Measurements from ENCODE around the gene ISM2. TPM values are rescaled to one million over a fixed set of nuclear protein-coding genes. Genes with fewer than 3 reads are reported as not detected.

ISM2 gene
- total RNA-seq, 1 donor from 2014 or later, result 0.39 TPM

GRCh38 chr14:77488558-77488957 lies 10.1 kb downstream of the ISM2 start:
- Mint-ChIP-seq H3K27me3 (ENCODE audit: low read depth, unreplicated experiment) (peaks cover 10% of the 10 kb centered on the region), H3K9me3 (ENCODE audit: unreplicated experiment) (peaks cover 2% of the 10 kb centered on the region), H3K27ac (ENCODE audit: unreplicated experiment) (no peak overlapping the region), H3K4me3 (ENCODE audit: unreplicated experiment) (no peak overlapping the region), H3K36me3 (ENCODE audit: low read depth, unreplicated experiment) (no peaks in the 10 kb centered on the region), H3K4me1 (ENCODE audit: low read depth, unreplicated experiment) (peaks cover 10% of the 10 kb centered on the region)
- no peak overlapping the region for H3K4me3 ChIP-seq (ENCODE audit: insufficient read depth, low read depth, low read length)
- TF ChIP-seq CTCF (IDR thresholded peaks at IDR 0.05; ENCODE audit: insufficient read depth, low read depth, low read length) (no peak), EZH2 (IDR thresholded peaks at IDR 0.05; ENCODE audit: insufficient read depth, low read length) (no peak)
- no peaks in the 10 kb centered on the region for H3K79me2 ChIP-seq (ENCODE audit: insufficient read depth, low read length)
- no peak overlapping the region for H3K4me2 ChIP-seq (ENCODE audit: low read length)
- H3K9me3 ChIP-seq (ENCODE audit: insufficient read depth, low read depth, low read length), result no peaks in the 10 kb centered on the region
- H3K9ac ChIP-seq (ENCODE audit: low read length), result no peak overlapping the region
- no peak overlapping the region for H3K27ac ChIP-seq (ENCODE audit: low read depth, low read length)
- peaks cover 5% of the 10 kb centered on the region for H3K4me1 ChIP-seq (ENCODE audit: insufficient read depth, low read length)
- no peaks in the 10 kb centered on the region for H4K20me1 ChIP-seq (ENCODE audit: insufficient read depth, low read length)
- no peaks in the 10 kb centered on the region for H3K27me3 ChIP-seq (ENCODE audit: insufficient read depth, low read length)
- no peaks in the 10 kb centered on the region for H3K36me3 ChIP-seq (ENCODE audit: insufficient read depth, low read length)
- no peak for FAIRE-seq
- H2AFZ ChIP-seq (ENCODE audit: low read depth, low read length), result no peak overlapping the region
- DNase-seq (ENCODE audit: low read depth), result no peak

GRCh38 chr14:77485901-77486678 lies 12.5 kb downstream of the ISM2 start:
- DNase-seq (ENCODE audit: low read depth) (peak; percentile 88), FAIRE-seq (peak; percentile 92)
- no peak overlapping the region for H3K4me2 ChIP-seq (ENCODE audit: low read length)
- peak overlapping the region; percentile 38 for H3K27ac ChIP-seq (ENCODE audit: low read depth, low read length)
- Mint-ChIP-seq H3K4me1 (ENCODE audit: low read depth, unreplicated experiment) (peaks cover 10% of the 10 kb centered on the region), H3K4me3 (ENCODE audit: unreplicated experiment) (peak overlapping the region; percentile 66), H3K27me3 (ENCODE audit: low read depth, unreplicated experiment) (peaks cover 10% of the 10 kb centered on the region), H3K27ac (ENCODE audit: unreplicated experiment) (peak overlapping the region; percentile 94), H3K36me3 (ENCODE audit: low read depth, unreplicated experiment) (no peaks in the 10 kb centered on the region), H3K9me3 (ENCODE audit: unreplicated experiment) (peaks cover 2% of the 10 kb centered on the region)
- no peak overlapping the region for H3K4me3 ChIP-seq (ENCODE audit: insufficient read depth, low read depth, low read length)
- H3K27me3 ChIP-seq (ENCODE audit: insufficient read depth, low read length), result no peaks in the 10 kb centered on the region
- no peaks in the 10 kb centered on the region for H3K79me2 ChIP-seq (ENCODE audit: insufficient read depth, low read length)
- no peaks in the 10 kb centered on the region for H3K9me3 ChIP-seq (ENCODE audit: insufficient read depth, low read depth, low read length)
- H3K9ac ChIP-seq (ENCODE audit: low read length), result peak overlapping the region; percentile 3
- no peaks in the 10 kb centered on the region for H3K36me3 ChIP-seq (ENCODE audit: insufficient read depth, low read length)
- no peaks in the 10 kb centered on the region for H4K20me1 ChIP-seq (ENCODE audit: insufficient read depth, low read length)
- peaks cover 5% of the 10 kb centered on the region for H3K4me1 ChIP-seq (ENCODE audit: insufficient read depth, low read length)
- no peak for TF ChIP-seq CTCF (IDR thresholded peaks at IDR 0.05; ENCODE audit: insufficient read depth, low read depth, low read length)
- no peak for TF ChIP-seq EZH2 (IDR thresholded peaks at IDR 0.05; ENCODE audit: insufficient read depth, low read length)
- peak overlapping the region; percentile 7 for H2AFZ ChIP-seq (ENCODE audit: low read depth, low read length)

GRCh38 chr14:77485256-77485655 lies 13.4 kb downstream of the ISM2 start:
- no peaks in the 10 kb centered on the region for H3K79me2 ChIP-seq (ENCODE audit: insufficient read depth, low read length)
- H3K36me3 ChIP-seq (ENCODE audit: insufficient read depth, low read length), result no peaks in the 10 kb centered on the region
- no peak for FAIRE-seq
- H3K9ac ChIP-seq (ENCODE audit: low read length), result no peak overlapping the region
- H2AFZ ChIP-seq (ENCODE audit: low read depth, low read length), result peak overlapping the region; percentile 24
- no peaks in the 10 kb centered on the region for H3K27me3 ChIP-seq (ENCODE audit: insufficient read depth, low read length)
- Mint-ChIP-seq H3K4me3 (ENCODE audit: unreplicated experiment) (no peak overlapping the region), H3K27ac (ENCODE audit: unreplicated experiment) (peak overlapping the region; percentile 94), H3K36me3 (ENCODE audit: low read depth, unreplicated experiment) (no peaks in the 10 kb centered on the region), H3K9me3 (ENCODE audit: unreplicated experiment) (peaks cover 2% of the 10 kb centered on the region), H3K4me1 (ENCODE audit: low read depth, unreplicated experiment) (peaks cover 10% of the 10 kb centered on the region), H3K27me3 (ENCODE audit: low read depth, unreplicated experiment) (peaks cover 7% of the 10 kb centered on the region)
- DNase-seq (ENCODE audit: low read depth), result no peak
- H3K4me2 ChIP-seq (ENCODE audit: low read length), result no peak overlapping the region
- H4K20me1 ChIP-seq (ENCODE audit: insufficient read depth, low read length), result no peaks in the 10 kb centered on the region
- no peak overlapping the region for H3K27ac ChIP-seq (ENCODE audit: low read depth, low read length)
- H3K4me1 ChIP-seq (ENCODE audit: insufficient read depth, low read length), result peaks cover 5% of the 10 kb centered on the region
- no peak for TF ChIP-seq EZH2 (IDR thresholded peaks at IDR 0.05; ENCODE audit: insufficient read depth, low read length)
- no peak for TF ChIP-seq CTCF (IDR thresholded peaks at IDR 0.05; ENCODE audit: insufficient read depth, low read depth, low read length)
- H3K9me3 ChIP-seq (ENCODE audit: insufficient read depth, low read depth, low read length), result no peaks in the 10 kb centered on the region
- H3K4me3 ChIP-seq (ENCODE audit: insufficient read depth, low read depth, low read length), result no peak overlapping the region

Measured in astrocyte (in vitro differentiated cells and primary cell).